GM18867 (cell line): ENCODE data around the gene MTX2.
A peak's percentile ranks its signal among the peaks of the same experiment; 100 is the strongest.

ENCODE experiments used
- ATAC-seq: cut with Tn5 transposase; IDR thresholded peaks from one replicate; pipeline ENCODE4 v1.9.1; 2021; ENCODE audit warnings: mild to moderate bottlenecking, moderate library complexity; ENCODE audit not compliant: unreplicated experiment

MTX2 gene

DNA sequence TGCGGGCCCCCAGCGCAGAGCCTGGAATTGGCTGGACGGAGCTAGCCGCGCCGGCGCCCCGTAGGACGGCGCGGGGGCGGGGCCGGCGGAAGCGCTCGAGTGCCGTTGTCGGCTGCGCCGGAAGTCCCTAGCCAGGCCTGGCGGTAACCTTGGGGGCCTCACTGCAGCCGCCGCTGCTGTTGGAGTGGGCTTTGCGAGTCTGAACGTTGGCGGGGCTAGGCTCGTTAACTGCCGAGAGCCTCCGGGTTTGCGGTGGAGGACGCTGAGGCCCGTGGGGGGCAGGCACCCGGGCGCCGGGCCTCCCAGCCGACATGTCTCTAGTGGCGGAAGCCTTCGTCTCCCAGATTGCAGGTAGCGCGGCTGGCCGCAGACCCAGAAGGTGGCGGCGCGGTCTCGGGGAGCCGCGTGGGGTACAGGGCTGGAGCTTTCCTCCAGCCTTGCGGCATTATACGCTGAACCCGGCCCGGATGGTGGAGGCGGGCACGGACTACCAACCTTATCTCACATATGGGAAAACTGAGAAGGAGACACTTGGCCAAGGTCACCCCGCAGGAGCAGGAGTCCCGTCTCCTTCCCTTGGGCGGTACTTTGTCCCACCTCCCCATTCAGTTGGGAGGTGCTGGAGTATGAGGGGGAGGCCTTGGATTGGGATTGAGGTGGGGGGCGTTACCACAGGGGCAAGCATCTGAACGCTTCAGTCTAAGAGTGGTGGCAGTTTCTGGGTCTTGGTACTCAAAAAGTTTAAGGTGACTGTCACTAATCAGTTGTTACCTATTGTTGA lies at the start of gene MTX2:
Gene MTX2 (plus strand): TSS at position 124 of the 781 bp plus-strand sequence. CDS start 188 bp downstream, at position 312.
- ATAC-seq: peak; percentile 97

DNA sequence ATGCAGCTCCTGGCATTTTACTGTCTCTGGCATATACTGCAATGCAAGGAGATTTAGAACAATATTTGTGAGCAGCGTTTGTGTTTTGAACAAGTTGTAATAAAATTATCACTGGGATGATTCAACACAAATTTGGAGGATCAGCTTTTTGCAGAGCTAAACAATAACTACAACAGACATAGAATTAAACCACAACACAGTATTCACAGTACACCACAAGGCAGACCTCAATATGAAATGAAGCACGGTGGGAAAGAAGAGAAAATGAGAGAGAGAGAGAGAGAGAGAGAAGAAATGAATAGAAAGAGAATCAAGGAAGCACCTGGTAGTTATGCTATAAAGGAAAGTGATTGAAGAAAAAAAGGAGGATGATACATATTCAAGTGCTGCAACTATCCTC lies 41.4 kb upstream of the MTX2 start:
- no peak for ATAC-seq

DNA sequence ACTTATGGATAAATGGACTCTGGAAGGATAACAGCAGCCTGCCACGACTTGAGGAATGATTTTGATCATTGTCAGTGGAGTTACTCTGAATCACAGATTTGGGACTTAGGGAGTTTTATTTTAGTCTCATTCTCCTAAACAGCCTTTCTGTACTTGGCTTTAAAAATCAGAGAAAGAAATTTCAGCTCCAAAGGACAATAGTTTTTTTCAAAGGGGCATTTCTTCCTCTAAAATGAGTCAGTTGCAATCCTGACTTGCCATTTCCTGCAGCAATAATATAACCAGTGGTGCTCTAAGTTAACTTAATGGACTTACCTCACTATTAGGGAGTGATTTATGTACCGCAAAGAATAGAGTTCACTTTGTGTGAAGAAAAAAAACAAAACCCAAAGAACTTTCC lies 35.1 kb upstream of the MTX2 start:
- ATAC-seq: no peak

GRCh38 chr2:176234940-176235339 lies 34.3 kb upstream of the MTX2 start:
- no peak for ATAC-seq

GRCh38 chr2:176237456-176237855 lies 31.8 kb upstream of the MTX2 start:
- ATAC-seq: no peak

GRCh38 chr2:176239031-176239430 lies 30.2 kb upstream of the MTX2 start:
- ATAC-seq: no peak

DNA sequence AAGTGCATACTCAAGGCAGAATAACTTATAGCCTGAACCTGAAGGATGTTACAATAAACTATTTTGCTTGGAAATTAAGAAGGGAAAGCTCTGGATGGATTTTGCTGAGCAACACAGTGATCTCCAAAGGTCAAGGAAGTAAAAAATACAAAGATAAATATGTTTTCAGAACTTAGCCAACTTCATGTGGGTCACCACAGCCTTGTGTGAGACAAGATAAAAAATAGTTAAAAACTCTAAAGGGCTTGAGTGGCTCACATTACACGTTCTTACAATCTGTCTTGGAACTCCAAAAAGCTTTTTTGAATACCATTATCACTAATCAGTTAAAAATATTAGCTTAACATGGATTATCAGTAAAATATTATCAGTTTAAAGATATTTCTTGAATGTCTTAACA lies 28.9 kb upstream of the MTX2 start:
- no peak for ATAC-seq

DNA sequence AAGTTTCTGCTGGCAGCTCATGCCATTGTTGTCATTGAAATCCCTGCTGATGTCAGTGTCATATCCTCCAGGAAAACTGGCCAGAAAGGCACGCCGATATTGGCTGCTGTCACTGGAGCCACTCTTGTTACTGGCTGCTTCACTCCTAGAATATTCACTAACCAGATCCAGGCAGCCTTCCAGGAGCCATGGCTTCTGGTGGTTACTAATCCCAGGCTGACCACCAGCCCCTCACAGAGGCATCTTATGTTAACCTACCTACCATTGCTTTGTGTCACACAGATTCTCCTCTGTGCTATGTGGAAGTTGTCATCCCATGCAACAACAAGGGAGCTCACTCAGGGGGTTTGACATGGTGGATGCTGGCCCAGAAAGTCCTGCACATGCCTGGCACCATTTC lies 27.0 kb upstream of the MTX2 start:
- no peak for ATAC-seq

DNA sequence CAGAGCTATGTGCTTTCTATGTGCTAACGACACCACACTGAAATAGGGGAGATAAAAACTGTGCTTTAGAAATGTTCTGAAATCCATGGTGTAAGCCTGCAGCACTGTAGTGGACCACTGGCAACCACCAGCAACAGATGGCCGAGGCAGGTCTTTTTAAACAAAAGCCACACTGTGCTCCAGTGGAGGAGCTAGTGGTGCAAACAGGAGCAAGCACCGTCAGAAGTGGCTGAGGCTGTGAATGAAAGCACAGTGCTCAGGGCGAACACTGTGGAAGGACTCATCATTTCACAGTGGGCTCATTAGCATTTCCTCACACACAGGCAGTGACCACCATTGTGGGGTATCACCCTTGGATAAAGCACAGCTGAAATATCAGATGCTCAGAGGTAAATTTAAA lies 22.9 kb upstream of the MTX2 start:
- ATAC-seq: no peak

GRCh38 chr2:176247859-176248258 lies 21.4 kb upstream of the MTX2 start:
- no peak for ATAC-seq

- no peak for ATAC-seq
Measured at GRCh38 chr2:176251928-176252327, 17.3 kb upstream of the MTX2 start.

GRCh38 chr2:176260689-176261088 lies 8.6 kb upstream of the MTX2 start:
- no peak for ATAC-seq

DNA sequence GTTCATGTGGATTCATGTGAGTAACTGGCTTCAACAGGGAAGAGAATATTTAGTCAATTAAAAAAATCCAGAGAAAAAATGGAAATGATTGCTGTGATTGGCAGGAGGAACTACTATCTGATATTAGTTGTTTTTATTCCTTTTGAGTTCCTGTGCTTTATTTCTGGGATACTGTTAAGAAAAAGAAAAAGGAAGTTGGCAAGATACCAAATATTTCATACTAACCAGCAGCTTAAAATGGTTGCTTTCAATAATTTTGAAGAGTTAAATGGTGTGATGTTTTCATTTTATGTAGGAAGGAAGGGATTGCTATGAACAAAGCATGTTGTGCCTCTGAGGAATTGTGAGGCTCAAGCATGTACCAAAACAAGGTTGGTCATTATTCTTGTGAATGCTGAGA lies 8.1 kb upstream of the MTX2 start:
- no peak for ATAC-seq

DNA sequence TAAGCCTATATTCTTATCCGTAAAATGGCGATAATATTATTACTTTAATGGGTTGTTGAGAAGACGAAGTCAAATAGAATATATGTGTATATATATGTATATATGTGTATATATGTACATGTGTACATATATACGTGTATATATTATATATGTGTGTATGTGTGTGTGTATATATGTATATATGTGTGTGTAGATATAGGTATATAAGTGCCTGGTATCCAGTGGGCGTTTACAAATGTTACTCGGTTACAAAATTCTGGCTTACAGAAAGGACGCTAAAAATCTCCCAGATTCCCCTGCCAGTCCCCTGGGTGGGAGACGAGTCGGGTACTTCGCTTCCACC lies 295 bp upstream of the MTX2 start:
- no peak for ATAC-seq

- no peak for ATAC-seq
Measured at GRCh38 chr2:176270100-176270750, 983 bp downstream of the MTX2 start.

- ATAC-seq: no peak
Measured at GRCh38 chr2:176272870-176273459, 3.7 kb downstream of the MTX2 start.

DNA sequence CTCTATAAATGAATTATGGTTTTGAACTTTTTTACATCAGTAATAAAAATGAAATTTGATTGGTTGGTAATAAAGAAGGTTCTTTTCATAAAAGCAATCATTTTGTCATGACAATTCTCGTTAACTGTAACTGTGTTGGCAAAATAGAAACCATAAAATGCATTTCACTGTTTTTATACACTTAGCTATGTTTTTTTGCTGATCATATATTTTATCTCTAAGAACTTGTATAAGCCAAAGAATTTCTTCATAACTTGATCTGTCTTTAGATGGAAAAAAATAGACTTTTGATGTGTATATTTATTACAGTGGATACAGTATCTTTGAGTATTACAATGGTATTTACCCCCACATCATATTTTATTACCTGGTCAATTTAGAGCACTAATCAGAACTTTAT lies 9.7 kb downstream of the MTX2 start:
- no peak for ATAC-seq

DNA sequence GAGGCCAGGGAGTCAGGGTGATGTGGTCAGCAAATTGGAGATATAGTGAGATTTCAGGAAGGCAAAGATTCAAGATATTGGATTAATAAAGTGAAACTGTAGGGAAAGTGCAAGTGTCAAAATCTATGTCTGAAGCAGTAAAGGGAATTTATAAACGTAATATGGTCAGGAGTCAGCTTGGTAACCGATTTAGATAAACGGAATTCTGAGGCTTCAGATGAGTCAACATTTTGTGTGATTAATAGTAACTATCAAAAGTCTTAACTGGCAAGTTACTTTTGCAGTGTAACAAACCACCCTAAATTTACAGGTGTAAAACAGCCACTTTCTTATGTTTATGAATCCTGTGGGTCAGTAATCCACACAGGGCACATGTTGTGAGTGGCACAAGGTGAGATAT lies 10.9 kb downstream of the MTX2 start:
- ATAC-seq: no peak

- ATAC-seq: no peak
Measured at GRCh38 chr2:176280867-176281658, 11.8 kb downstream of the MTX2 start.

DNA sequence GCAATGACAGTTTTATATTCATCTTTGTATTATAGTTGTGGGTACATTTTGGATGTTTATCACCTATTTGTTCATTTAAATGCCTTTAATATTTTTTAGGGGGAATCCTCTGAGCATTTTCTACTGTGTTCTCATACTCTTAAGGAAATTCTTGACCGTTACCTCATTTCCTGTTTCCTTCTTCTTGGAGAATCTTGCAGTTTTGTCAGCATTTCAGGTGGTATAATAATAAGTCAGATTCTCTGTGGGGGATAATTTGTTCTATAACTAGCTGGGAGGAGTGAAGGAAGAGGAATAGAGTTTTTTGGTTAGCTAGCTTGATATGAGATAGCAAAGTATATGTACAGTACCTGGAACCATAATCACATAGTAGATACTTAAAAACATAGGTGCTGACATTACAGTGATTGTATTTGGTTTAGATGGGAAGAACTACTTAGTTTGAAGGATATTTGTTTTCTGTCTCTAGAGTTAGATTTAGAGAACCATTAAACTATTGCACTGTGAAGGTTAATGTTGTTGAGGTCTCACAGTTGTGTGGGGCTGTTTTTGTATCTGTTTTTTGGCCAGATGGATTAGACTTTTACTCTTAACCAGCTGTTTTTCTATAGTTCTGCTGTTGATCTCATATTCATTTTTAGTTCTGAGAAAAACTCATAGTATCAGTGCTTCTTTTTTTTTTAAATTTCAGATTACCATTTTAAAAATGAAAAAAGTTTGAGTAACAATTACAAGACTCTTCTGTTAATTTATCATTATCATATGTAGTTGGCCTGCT lies 14.2 kb downstream of the MTX2 start:
- peak; percentile 65 for ATAC-seq
